ENCODE measurements around the gene SLU7.
A peak's percentile ranks its signal among the peaks of the same experiment; 100 is the strongest.
"Not testable (repeated sequence)": the region's sequence is repeated elsewhere in the genome, so short reads cannot be mapped to it uniquely, and the experiment has no call there.

Gene SLU7

GRCh38 chr5:160445132-160445531, 26.3 kb upstream of the SLU7 start:
- ATAC-seq (replicated peaks; ENCODE audit: extremely low read depth, poor library complexity, severe bottlenecking) = no peak
- no peaks in the 10 kb centered on the region for H3K4me1 Mint-ChIP-seq
- no peak overlapping the region for H3K4me3 Mint-ChIP-seq
- H3K27me3 Mint-ChIP-seq = no peaks in the 10 kb centered on the region
- no peak for DNase-seq (ENCODE audit: low spot score in 2 of 2)
- H3K36me3 Mint-ChIP-seq (ENCODE audit: insufficient read depth) = no peaks in the 10 kb centered on the region
- no peak overlapping the region for H3K27ac Mint-ChIP-seq (ENCODE audit: low read depth)
- no peaks in the 10 kb centered on the region for H3K9me3 Mint-ChIP-seq

GRCh38 chr5:160444407-160444806, 25.5 kb upstream of the SLU7 start:
- no peak overlapping the region for H3K27ac Mint-ChIP-seq (ENCODE audit: low read depth)
- ATAC-seq (replicated peaks; ENCODE audit: extremely low read depth, poor library complexity, severe bottlenecking) = no peak
- no peak for DNase-seq (ENCODE audit: low spot score in 2 of 2)
- no peaks in the 10 kb centered on the region for H3K36me3 Mint-ChIP-seq (ENCODE audit: insufficient read depth)
- no peaks in the 10 kb centered on the region for H3K27me3 Mint-ChIP-seq
- no peaks in the 10 kb centered on the region for H3K9me3 Mint-ChIP-seq
- no peak overlapping the region for H3K4me3 Mint-ChIP-seq
- H3K4me1 Mint-ChIP-seq = no peaks in the 10 kb centered on the region

GRCh38 chr5:160442824-160443431, 24.0 kb upstream of the SLU7 start:
- Mint-ChIP-seq H3K36me3 (ENCODE audit: insufficient read depth) (peaks cover 1% of the 10 kb centered on the region), H3K4me3 (no peak overlapping the region), H3K4me1 (peaks cover 10% of the 10 kb centered on the region), H3K9me3 (no peaks in the 10 kb centered on the region), H3K27me3 (no peaks in the 10 kb centered on the region), H3K27ac (ENCODE audit: low read depth) (no peak overlapping the region)
- DNase-seq (ENCODE audit: low spot score in 2 of 2) (no peak), ATAC-seq (replicated peaks; ENCODE audit: extremely low read depth, poor library complexity, severe bottlenecking) (no peak)

GRCh38 chr5:160441311-160441781, 22.5 kb upstream of the SLU7 start:
- Mint-ChIP-seq H3K9me3 (no peaks in the 10 kb centered on the region), H3K36me3 (ENCODE audit: insufficient read depth) (peaks cover 1% of the 10 kb centered on the region), H3K4me3 (no peak overlapping the region), H3K27ac (ENCODE audit: low read depth) (no peak overlapping the region), H3K4me1 (peaks cover 10% of the 10 kb centered on the region), H3K27me3 (peaks cover 1% of the 10 kb centered on the region)
- no peak for ATAC-seq (replicated peaks; ENCODE audit: extremely low read depth, poor library complexity, severe bottlenecking)
- no peak for DNase-seq (ENCODE audit: low spot score in 2 of 2)

- Mint-ChIP-seq H3K4me1 (peaks cover 10% of the 10 kb centered on the region), H3K36me3 (ENCODE audit: insufficient read depth) (peaks cover 1% of the 10 kb centered on the region), H3K4me3 (peak overlapping the region; percentile 80), H3K9me3 (no peaks in the 10 kb centered on the region), H3K27me3 (peaks cover 15% of the 10 kb centered on the region), H3K27ac (ENCODE audit: low read depth) (peak overlapping the region; percentile 82)
- DNase-seq (ENCODE audit: low spot score in 2 of 2) (peak; percentile 84 to 94), ATAC-seq (replicated peaks; ENCODE audit: extremely low read depth, poor library complexity, severe bottlenecking) (peak; percentile 83)
Observed at GRCh38 chr5:160439205-160439600, 20.3 kb upstream of the SLU7 start.

- no peaks in the 10 kb centered on the region for H3K9me3 Mint-ChIP-seq
- H3K4me3 Mint-ChIP-seq = peak overlapping the region; percentile 80
- H3K27me3 Mint-ChIP-seq = peaks cover 15% of the 10 kb centered on the region
- peak overlapping the region; percentile 82 for H3K27ac Mint-ChIP-seq (ENCODE audit: low read depth)
- H3K36me3 Mint-ChIP-seq (ENCODE audit: insufficient read depth) = peaks cover 1% of the 10 kb centered on the region
- peak; percentile 78 for ATAC-seq (replicated peaks; ENCODE audit: extremely low read depth, poor library complexity, severe bottlenecking)
- H3K4me1 Mint-ChIP-seq = peaks cover 10% of the 10 kb centered on the region
- peak; percentile 41 to 45 for DNase-seq (ENCODE audit: low spot score in 2 of 2)
Observed at GRCh38 chr5:160438316-160439204, 19.7 kb upstream of the SLU7 start.

- H3K36me3 Mint-ChIP-seq (ENCODE audit: insufficient read depth) = peaks cover 1% of the 10 kb centered on the region
- DNase-seq (ENCODE audit: low spot score in 2 of 2) = no peak
- H3K4me1 Mint-ChIP-seq = peaks cover 10% of the 10 kb centered on the region
- H3K27me3 Mint-ChIP-seq = peaks cover 15% of the 10 kb centered on the region
- no peak overlapping the region for H3K4me3 Mint-ChIP-seq
- no peak for ATAC-seq (replicated peaks; ENCODE audit: extremely low read depth, poor library complexity, severe bottlenecking)
- no peaks in the 10 kb centered on the region for H3K9me3 Mint-ChIP-seq
- no peak overlapping the region for H3K27ac Mint-ChIP-seq (ENCODE audit: low read depth)
Observed at GRCh38 chr5:160437271-160437670, 18.4 kb upstream of the SLU7 start.

- not testable (repeated sequence) for H3K4me3 Mint-ChIP-seq; ATAC-seq (replicated peaks; ENCODE audit: extremely low read depth, poor library complexity, severe bottlenecking); DNase-seq (ENCODE audit: low spot score in 2 of 2); H3K27ac Mint-ChIP-seq (ENCODE audit: low read depth); H3K36me3 Mint-ChIP-seq (ENCODE audit: insufficient read depth); H3K9me3 Mint-ChIP-seq
- Mint-ChIP-seq H3K27me3 (peaks cover 15% of the 10 kb centered on the region), H3K4me1 (peaks cover 10% of the 10 kb centered on the region)
Observed at GRCh38 chr5:160436661-160437060, 17.8 kb upstream of the SLU7 start.

GRCh38 chr5:160436017-160436416, 17.1 kb upstream of the SLU7 start:
- H3K27ac Mint-ChIP-seq (ENCODE audit: low read depth) = no peak overlapping the region
- peaks cover 1% of the 10 kb centered on the region for H3K36me3 Mint-ChIP-seq (ENCODE audit: insufficient read depth)
- peaks cover 10% of the 10 kb centered on the region for H3K4me1 Mint-ChIP-seq
- peaks cover 15% of the 10 kb centered on the region for H3K27me3 Mint-ChIP-seq
- no peaks in the 10 kb centered on the region for H3K9me3 Mint-ChIP-seq
- DNase-seq (ENCODE audit: low spot score in 2 of 2) (no peak), ATAC-seq (replicated peaks; ENCODE audit: extremely low read depth, poor library complexity, severe bottlenecking) (no peak)
- H3K4me3 Mint-ChIP-seq = no peak overlapping the region

GRCh38 chr5:160435532-160435931, 16.7 kb upstream of the SLU7 start:
- H3K4me3 Mint-ChIP-seq = no peak overlapping the region
- H3K27ac Mint-ChIP-seq (ENCODE audit: low read depth) = no peak overlapping the region
- peaks cover 10% of the 10 kb centered on the region for H3K4me1 Mint-ChIP-seq
- H3K9me3 Mint-ChIP-seq = no peaks in the 10 kb centered on the region
- DNase-seq (ENCODE audit: low spot score in 2 of 2) = no peak
- ATAC-seq (replicated peaks; ENCODE audit: extremely low read depth, poor library complexity, severe bottlenecking) = no peak
- H3K36me3 Mint-ChIP-seq (ENCODE audit: insufficient read depth) = peaks cover 1% of the 10 kb centered on the region
- peaks cover 15% of the 10 kb centered on the region for H3K27me3 Mint-ChIP-seq

GRCh38 chr5:160434022-160434531, 15.2 kb upstream of the SLU7 start:
- ATAC-seq (replicated peaks; ENCODE audit: extremely low read depth, poor library complexity, severe bottlenecking) (no peak), DNase-seq (ENCODE audit: low spot score in 2 of 2) (no peak)
- peaks cover 1% of the 10 kb centered on the region for H3K36me3 Mint-ChIP-seq (ENCODE audit: insufficient read depth)
- no peak overlapping the region for H3K27ac Mint-ChIP-seq (ENCODE audit: low read depth)
- H3K9me3 Mint-ChIP-seq = no peaks in the 10 kb centered on the region
- peaks cover 8% of the 10 kb centered on the region for H3K4me1 Mint-ChIP-seq
- H3K4me3 Mint-ChIP-seq = no peak overlapping the region
- peaks cover 15% of the 10 kb centered on the region for H3K27me3 Mint-ChIP-seq

- ATAC-seq (replicated peaks; ENCODE audit: extremely low read depth, poor library complexity, severe bottlenecking) (no peak), DNase-seq (ENCODE audit: low spot score in 2 of 2) (no peak)
- no peaks in the 10 kb centered on the region for H3K4me1 Mint-ChIP-seq
- H3K9me3 Mint-ChIP-seq = no peaks in the 10 kb centered on the region
- no peak overlapping the region for H3K4me3 Mint-ChIP-seq
- peaks cover 15% of the 10 kb centered on the region for H3K27me3 Mint-ChIP-seq
- no peak overlapping the region for H3K27ac Mint-ChIP-seq (ENCODE audit: low read depth)
- no peaks in the 10 kb centered on the region for H3K36me3 Mint-ChIP-seq (ENCODE audit: insufficient read depth)
Observed at GRCh38 chr5:160432787-160433186, 13.9 kb upstream of the SLU7 start.

- ATAC-seq (replicated peaks; ENCODE audit: extremely low read depth, poor library complexity, severe bottlenecking) (no peak), DNase-seq (ENCODE audit: low spot score in 2 of 2) (no peak)
- H3K9me3 Mint-ChIP-seq = no peaks in the 10 kb centered on the region
- no peak overlapping the region for H3K4me3 Mint-ChIP-seq
- H3K27ac Mint-ChIP-seq (ENCODE audit: low read depth) = no peak overlapping the region
- H3K4me1 Mint-ChIP-seq = no peaks in the 10 kb centered on the region
- no peaks in the 10 kb centered on the region for H3K36me3 Mint-ChIP-seq (ENCODE audit: insufficient read depth)
- peaks cover 15% of the 10 kb centered on the region for H3K27me3 Mint-ChIP-seq
Observed at GRCh38 chr5:160432196-160432595, 13.3 kb upstream of the SLU7 start.
